Measurements from ENCODE around the gene TOMT. TPM values are rescaled to one million over a fixed set of nuclear protein-coding genes. Genes with fewer than 3 reads are reported as not detected.

The TOMT gene
- total RNA-seq, 8 experiments from 2014 or later = not detected

DNA sequence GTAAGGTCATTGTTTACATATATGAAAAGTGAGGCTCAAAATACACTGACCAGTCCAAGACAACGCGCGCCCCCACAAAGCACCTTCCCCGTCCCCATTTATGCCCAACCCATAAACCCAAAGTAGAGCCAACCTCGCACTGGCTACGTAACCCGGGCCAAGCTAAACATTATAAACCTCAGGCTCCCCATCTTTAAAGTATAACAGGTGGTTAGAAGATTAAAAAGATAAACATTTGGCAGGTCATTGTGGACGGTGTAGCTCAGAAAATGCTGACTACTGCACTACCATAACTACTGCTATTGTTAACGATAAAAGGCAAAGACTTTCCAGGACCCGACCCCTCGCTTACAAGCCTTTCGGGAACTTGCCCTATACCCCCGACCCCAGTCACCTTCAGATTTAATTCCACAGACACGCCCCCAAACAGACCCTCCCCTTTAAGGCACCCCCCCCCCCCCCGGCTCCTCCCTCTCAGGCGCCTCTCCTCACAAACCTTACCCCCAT, 25.9 kb upstream of the TOMT start:
- WGBS, 10 experiments = 0 to 18% (median 2%) methylated on average over 3 to 7 of the region's 16 CpGs; no CpG with 5 or more reads in 2 of the 10 experiments
- ATAC-seq (replicated peaks in 6 of 8) = peak in 3 of 8 experiments; percentile 18 to 37 (median 27)
- Histone ChIP-seq H3K4me3 (peak overlapping the region; percentile 52 to 68 (median 54)), H3K27ac (no peak overlapping the region), H3K4me1 (replicated peaks in 1 of 2) (peaks cover 5 to 6% of the 10 kb centered on the region in 2 donors)
- in situ Hi-C loops (cut with MboI; ENCODE audit: low pct_unique_long_range_greater_than_20kb in 2 of 9, low sequenced_read_pairs in 9 of 9, unreplicated experiment in 9 of 9) = loop anchor here in 1 of 9 experiments (10.0 kb wide), 1 partner anchor 55 kb away; no protein-coding TSS in a partner anchor

DNA sequence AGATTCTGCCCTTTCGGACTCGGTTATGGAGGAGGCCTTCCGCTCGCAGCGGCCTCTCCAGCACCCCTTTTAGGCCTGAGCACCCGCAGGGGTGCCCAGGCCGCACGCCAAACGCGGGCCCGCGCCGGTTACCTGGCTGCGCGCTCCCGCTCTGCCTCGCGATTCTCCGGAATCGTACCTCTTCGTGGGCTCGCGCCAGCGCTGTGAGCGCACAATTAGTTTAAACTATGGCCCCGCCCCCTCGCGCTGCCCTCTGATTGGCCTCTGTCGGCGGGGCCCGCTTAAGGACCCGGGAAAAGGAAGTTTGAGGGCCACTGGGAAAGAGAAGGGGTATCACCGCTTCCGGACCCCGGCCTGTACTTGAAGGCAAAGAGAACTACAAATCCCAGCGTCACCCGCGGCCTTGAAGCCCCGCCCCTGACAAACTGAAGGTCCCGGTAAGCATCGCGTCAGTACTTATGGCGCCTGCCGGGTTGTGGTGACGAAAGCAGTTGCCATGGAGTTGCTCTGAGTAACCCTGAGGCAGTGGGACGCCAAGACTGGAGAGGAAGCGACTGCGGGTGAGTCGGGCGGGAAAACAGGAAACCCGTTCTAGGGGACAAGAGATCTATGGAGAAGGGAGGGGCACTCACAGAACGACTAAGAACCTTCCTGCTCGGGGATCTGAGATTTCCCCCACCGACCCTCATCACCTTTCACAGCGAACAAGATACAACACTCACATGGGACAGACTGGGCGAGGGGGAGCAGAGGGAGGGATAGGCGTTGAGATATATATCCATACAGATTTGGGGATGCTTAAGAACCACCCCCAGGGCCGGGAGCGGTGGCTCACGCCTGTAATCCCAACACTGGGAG, 25.2 kb upstream of the TOMT start, which contains the start of the genes LRRC51 and NUMA1:
LRRC51 (plus strand) TSS at position 525 of the 858 bp plus-strand sequence. CDS start 8,234 bp downstream, outside the sequence.
NUMA1 (minus strand) TSS at position 217 of the 858 bp plus-strand sequence. CDS start 44,599 bp downstream, outside the sequence.
- H3K4me3 ChIP-seq = peak within 1 kb of the TSS; percentile 52 to 68 (median 54)
- in situ Hi-C loops (cut with MboI; ENCODE audit: low pct_unique_long_range_greater_than_20kb in 2 of 9, low sequenced_read_pairs in 9 of 9, unreplicated experiment in 9 of 9) = loop anchor here in 1 of 9 experiments (10.0 kb wide), 1 partner anchor 56 kb away; no protein-coding TSS in a partner anchor
- peak; percentile 89 to 96 (median 95) for ATAC-seq (replicated peaks in 6 of 8)
- H3K27ac ChIP-seq = peak within 1 kb of the TSS; percentile 73 to 79
- peaks cover 5 to 6% of the 10 kb centered on the region in 2 donors for H3K4me1 ChIP-seq (replicated peaks in 1 of 2)
- 0 to 1% (median 0%) methylated on average over 4 to 29 of the region's 60 CpGs; no CpG with 5 or more reads in 3 of the 10 experiments for WGBS, 10 experiments

- no peak for ATAC-seq (replicated peaks in 6 of 8)
Measured at GRCh38 chr11:72081184-72081644, 24.5 kb upstream of the TOMT start.

DNA sequence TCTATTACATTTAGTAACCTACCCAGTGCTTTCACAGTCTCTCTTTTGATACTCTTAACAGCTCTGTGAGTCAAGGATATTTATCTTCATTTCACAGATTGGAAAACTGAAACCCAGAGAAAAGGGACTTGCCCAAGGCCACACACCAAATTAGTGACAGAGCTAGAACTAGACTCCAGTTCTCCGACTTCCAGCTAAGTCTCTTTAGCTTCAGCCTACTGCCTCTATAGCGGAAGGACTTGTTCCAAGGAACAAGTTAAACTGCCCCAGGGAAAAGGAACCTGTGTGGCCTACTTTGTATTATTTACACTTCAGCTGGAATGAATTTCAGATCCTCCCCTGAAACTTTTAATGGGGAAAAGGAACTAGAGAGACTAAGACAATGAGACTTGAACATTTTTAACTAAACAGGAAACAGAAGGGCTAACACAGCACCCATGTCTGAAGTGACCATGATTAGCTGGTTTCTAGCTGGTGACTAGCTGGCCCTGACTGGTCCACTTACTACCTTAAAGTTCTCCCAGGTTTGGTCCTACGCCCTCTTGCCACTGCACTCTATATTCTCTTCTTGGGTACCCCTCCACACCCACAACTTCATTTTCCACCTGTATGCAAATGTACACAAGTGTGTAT, 23.8 kb upstream of the TOMT start:
- Histone ChIP-seq H3K4me1 (replicated peaks in 1 of 2) (peaks cover 6 to 12% of the 10 kb centered on the region in 2 donors), H3K4me3 (no peak overlapping the region), H3K27ac (no peak overlapping the region)
- ATAC-seq (replicated peaks in 6 of 8) = no peak
- in situ Hi-C loops (cut with MboI; ENCODE audit: low pct_unique_long_range_greater_than_20kb in 2 of 9, low sequenced_read_pairs in 9 of 9, unreplicated experiment in 9 of 9) = loop anchor here in 1 of 9 experiments (10.0 kb wide), 1 partner anchor 57 kb away; no protein-coding TSS in a partner anchor
- WGBS, 10 experiments = 79 to 100% (median 90%) methylated on average over 1 to 3 of the region's 3 CpGs; no CpG with 5 or more reads in 3 of the 10 experiments

More at GRCh38 chr11:72081184-72081644, 24.5 kb upstream of the TOMT start:
- in situ Hi-C loops (cut with MboI; ENCODE audit: low pct_unique_long_range_greater_than_20kb in 2 of 9, low sequenced_read_pairs in 9 of 9, unreplicated experiment in 9 of 9) = loop anchor here in 1 of 9 experiments (10.0 kb wide), 1 partner anchor 56 kb away; no protein-coding TSS in a partner anchor
- H3K4me1 ChIP-seq (replicated peaks in 1 of 2) = peaks cover 6 to 11% of the 10 kb centered on the region in 2 donors
- peak overlapping the region; percentile 73 to 79 for H3K27ac ChIP-seq
- 70 to 100% (median 86%) methylated on average over 2 to 19 of the region's 21 CpGs for WGBS, 10 experiments
- peak overlapping the region; percentile 52 to 68 (median 54) for H3K4me3 ChIP-seq

- in situ Hi-C loops (cut with MboI; ENCODE audit: low pct_unique_long_range_greater_than_20kb in 2 of 9, low sequenced_read_pairs in 9 of 9, unreplicated experiment in 9 of 9) = loop anchor here in 1 of 9 experiments (10.0 kb wide), 1 partner anchor 59 kb away; no protein-coding TSS in a partner anchor
- Histone ChIP-seq H3K4me1 (replicated peaks in 1 of 2) (peaks cover 6 to 12% of the 10 kb centered on the region in 2 donors), H3K4me3 (no peak overlapping the region), H3K27ac (no peak overlapping the region)
- ATAC-seq (replicated peaks in 6 of 8) = no peak
- WGBS, 10 experiments = 72 to 100% (median 100%) methylated on average over 1 to 2 of the region's 2 CpGs; no CpG with 5 or more reads in 1 of the 10 experiments
Measured at GRCh38 chr11:72083414-72083813, 22.3 kb upstream of the TOMT start.

GRCh38 chr11:72084076-72084475, 21.6 kb upstream of the TOMT start:
- WGBS, 10 experiments = 67 to 100% (median 83%) methylated on average over 1 to 4 of the region's 4 CpGs; no CpG with 5 or more reads in 1 of the 10 experiments
- Histone ChIP-seq H3K27ac (no peak overlapping the region), H3K4me3 (no peak overlapping the region), H3K4me1 (replicated peaks in 1 of 2) (peaks cover 5 to 12% of the 10 kb centered on the region in 2 donors)
- in situ Hi-C loops (cut with MboI; ENCODE audit: low pct_unique_long_range_greater_than_20kb in 2 of 9, low sequenced_read_pairs in 9 of 9, unreplicated experiment in 9 of 9) = loop anchor here in 1 of 9 experiments (10.0 kb wide), 1 partner anchor 59 kb away; no protein-coding TSS in a partner anchor
- ATAC-seq (replicated peaks in 6 of 8) = no peak

DNA sequence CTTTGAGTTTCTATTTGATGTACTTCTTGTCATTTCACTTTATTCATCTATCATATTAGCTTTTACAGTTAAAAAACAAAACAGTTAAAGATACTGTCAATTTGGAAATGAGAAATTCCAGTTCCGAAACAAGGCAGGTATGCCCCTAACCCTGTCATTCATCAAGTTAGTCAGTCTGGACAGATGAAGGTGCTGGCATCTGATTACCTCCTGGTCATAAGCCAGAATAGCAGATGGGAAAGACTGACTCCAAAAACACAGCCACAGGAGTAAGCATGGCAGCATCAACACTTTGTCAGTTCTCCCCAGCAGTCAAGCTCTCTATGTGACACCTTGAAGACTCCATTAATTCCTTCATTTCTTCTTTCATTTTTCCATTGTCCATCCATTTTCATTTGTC, 20.8 kb upstream of the TOMT start:
- 67 to 100% (median 100%) methylated on average over 1 of the region's 1 CpG; no CpG with 5 or more reads in 4 of the 10 experiments for WGBS, 10 experiments
- no peak for ATAC-seq (replicated peaks in 6 of 8)
- Histone ChIP-seq H3K4me3 (no peak overlapping the region), H3K27ac (no peak overlapping the region), H3K4me1 (replicated peaks in 1 of 2) (peaks cover 0 to 12% of the 10 kb centered on the region in 2 donors)
- in situ Hi-C loops (cut with MboI; ENCODE audit: low pct_unique_long_range_greater_than_20kb in 2 of 9, low sequenced_read_pairs in 9 of 9, unreplicated experiment in 9 of 9) = loop anchor here in 1 of 9 experiments (10.0 kb wide), 1 partner anchor 60 kb away; no protein-coding TSS in a partner anchor

DNA sequence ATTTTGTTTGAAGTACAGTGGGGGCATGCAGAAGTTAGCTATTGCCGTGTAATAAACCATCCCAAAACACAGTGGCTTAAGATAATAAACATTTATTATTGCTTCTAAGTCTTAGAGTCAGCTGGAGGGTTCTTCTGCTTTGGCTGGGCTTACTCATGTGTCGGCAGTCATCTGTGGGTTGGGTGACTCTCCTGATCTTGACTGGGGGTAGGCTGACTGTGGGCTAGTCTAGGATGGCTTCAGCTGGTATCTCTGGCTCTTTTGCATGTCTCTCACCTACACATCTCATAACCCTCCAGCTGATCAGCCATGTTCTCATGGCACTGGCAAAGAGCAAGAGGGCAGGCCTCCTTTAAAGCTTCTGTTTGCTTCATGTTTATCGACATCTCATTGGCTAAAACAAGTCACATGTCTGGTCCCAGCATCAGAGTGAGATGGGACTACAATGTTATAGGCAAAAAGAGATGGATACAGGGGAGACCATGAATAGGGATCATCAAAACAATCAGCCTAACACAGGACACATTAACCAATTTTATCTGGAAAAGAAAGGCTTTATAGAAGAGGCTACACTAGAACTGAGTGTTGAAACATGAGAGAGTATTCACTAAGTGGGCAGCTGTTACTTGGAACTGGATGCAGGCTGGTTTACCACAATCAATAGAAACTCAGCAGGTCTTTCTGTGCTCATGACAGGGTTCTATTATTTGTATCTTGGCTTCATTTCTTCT, 19.9 kb upstream of the TOMT start:
- in situ Hi-C loops (cut with MboI; ENCODE audit: low pct_unique_long_range_greater_than_20kb in 2 of 9, low sequenced_read_pairs in 9 of 9, unreplicated experiment in 9 of 9) = loop anchor here in 1 of 9 experiments (10.0 kb wide), 1 partner anchor 61 kb away; no protein-coding TSS in a partner anchor
- ATAC-seq (replicated peaks in 6 of 8) = peak in 5 of 8 experiments; percentile 27 to 71 (median 33)
- Histone ChIP-seq H3K27ac (peak overlapping the region in 1 of 2 donors; percentile 37), H3K4me1 (replicated peaks in 1 of 2) (peaks cover 0 to 12% of the 10 kb centered on the region in 2 donors), H3K4me3 (no peak overlapping the region)
- WGBS, 10 experiments = 90 to 100% (median 100%) methylated on average over 1 to 3 of the region's 3 CpGs; no CpG with 5 or more reads in 3 of the 10 experiments

DNA sequence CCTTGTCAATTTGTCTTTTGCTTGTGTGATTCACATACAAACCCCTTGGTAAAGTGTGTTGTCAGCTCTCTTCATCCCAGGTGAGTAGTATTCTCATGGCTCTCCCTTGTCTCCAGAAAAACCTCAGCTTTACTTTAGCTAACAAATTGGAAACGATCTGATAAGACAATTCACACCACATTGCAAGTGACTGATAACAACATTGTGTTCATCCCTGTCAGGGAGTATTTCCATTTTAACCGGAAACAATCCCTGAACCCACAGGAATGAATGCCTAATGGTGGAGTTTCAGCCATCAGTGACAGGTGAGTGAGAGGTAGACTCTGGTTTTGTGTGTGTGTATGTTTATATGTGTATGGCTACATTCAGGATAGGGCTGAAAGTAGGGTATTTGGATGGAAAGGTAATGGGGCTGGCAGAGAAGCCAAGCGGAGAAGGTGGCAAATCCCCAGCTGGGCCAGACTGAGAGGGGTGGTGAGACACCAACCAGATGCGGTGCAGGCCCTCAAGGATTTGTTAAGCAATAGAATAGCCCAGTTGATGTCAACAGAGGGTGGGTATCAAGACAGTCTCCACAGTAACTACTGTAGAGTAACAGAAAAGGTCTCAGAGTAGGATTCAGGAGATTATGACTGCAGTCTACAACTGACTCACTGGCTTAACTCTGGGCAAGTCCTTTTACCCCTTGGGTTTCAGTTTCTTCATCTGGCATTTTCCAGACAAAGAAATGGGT, 17.5 kb upstream of the TOMT start:
- in situ Hi-C loops (cut with MboI; ENCODE audit: low pct_unique_long_range_greater_than_20kb in 2 of 9, low sequenced_read_pairs in 9 of 9, unreplicated experiment in 9 of 9) = loop anchor here in 1 of 9 experiments (10.0 kb wide), 1 partner anchor 63 kb away; no protein-coding TSS in a partner anchor
- peak in 1 of 8 experiments; percentile 23 for ATAC-seq (replicated peaks in 6 of 8)
- Histone ChIP-seq H3K4me3 (no peak overlapping the region), H3K4me1 (replicated peaks in 1 of 2) (peaks cover 0 to 8% of the 10 kb centered on the region in 2 donors), H3K27ac (no peak overlapping the region)
- 20 to 100% (median 79%) methylated on average over 1 to 3 of the region's 4 CpGs; no CpG with 5 or more reads in 4 of the 10 experiments for WGBS, 10 experiments

GRCh38 chr11:72091292-72091691, 14.4 kb upstream of the TOMT start:
- H3K4me3 ChIP-seq = no peak overlapping the region
- in situ Hi-C loops (cut with MboI; ENCODE audit: low pct_unique_long_range_greater_than_20kb in 2 of 9, low sequenced_read_pairs in 9 of 9, unreplicated experiment in 9 of 9) = loop anchor here in 2 of 9 experiments (10.0 kb wide), 2 partner anchors 56 to 66 kb away; no protein-coding TSS in a partner anchor
- peak; percentile 67 to 95 (median 82) for ATAC-seq (replicated peaks in 6 of 8)
- H3K27ac ChIP-seq = no peak overlapping the region
- peaks cover 0 to under 1% of the 10 kb centered on the region in 2 donors for H3K4me1 ChIP-seq (replicated peaks in 1 of 2)
- 8 to 88% (median 80%) methylated on average over 1 to 2 of the region's 4 CpGs; no CpG with 5 or more reads in 7 of the 10 experiments for WGBS, 10 experiments

DNA sequence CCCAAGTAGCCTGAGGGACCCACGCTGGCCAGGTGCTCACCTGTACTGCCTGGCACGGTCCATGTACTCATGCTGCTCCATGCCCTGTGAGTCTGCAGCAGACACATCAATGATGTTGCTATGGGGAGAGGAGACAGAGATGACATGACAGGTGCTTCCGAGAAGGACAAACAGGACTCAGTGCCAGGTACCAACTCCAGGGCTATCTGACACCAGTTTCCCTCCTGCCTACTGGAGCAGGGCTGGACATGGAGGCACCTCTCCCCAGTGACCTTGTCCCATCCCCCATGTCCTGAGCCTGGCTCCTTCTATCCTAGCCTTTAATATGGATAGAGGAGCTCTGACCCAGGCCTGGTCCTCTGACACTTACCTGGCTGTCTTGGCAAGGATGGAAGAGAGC, 7.0 kb upstream of the TOMT start:
- no peak for ATAC-seq (replicated peaks in 6 of 8)
- in situ Hi-C loops (cut with MboI; ENCODE audit: low pct_unique_long_range_greater_than_20kb in 2 of 9, low sequenced_read_pairs in 9 of 9, unreplicated experiment in 9 of 9) = loop anchor here in 2 of 9 experiments (10.0 kb wide), 2 partner anchors 64 to 74 kb away; no protein-coding TSS in a partner anchor

More for the DNA sequence above, 7.0 kb upstream of the TOMT start:
- Histone ChIP-seq H3K4me1 (replicated peaks in 1 of 2) (peaks cover 9 to 11% of the 10 kb centered on the region in 2 donors), H3K27ac (no peak overlapping the region), H3K4me3 (no peak overlapping the region)
- WGBS, 10 experiments = 83 to 100% (median 100%) methylated on average over 1 of the region's 3 CpGs; no CpG with 5 or more reads in 6 of the 10 experiments
